SU-DHL-6 (cell line): Measurements from ENCODE around the gene ZNF566.

ENCODE experiments used
- H2AFZ ChIP-seq: fragments of 200-600 bp; sonication (generic); 2 replicates; pipeline ENCODE4 v1.6.1; 2014; ENCODE audit warnings: low read depth, mild to moderate bottlenecking, moderate library complexity, mixed read lengths, antibody characterized with exemption, low read length; ENCODE audit not compliant: severe bottlenecking
- H3F3A ChIP-seq: fragments of 200-600 bp; shearing (Covaris generic); 2 replicates; pipeline ENCODE4 v1.6.0; 2016; ENCODE audit warnings: antibody characterized with exemption, mild to moderate bottlenecking; ENCODE audit not compliant: insufficient read depth
- H3K27ac ChIP-seq: fragments of 200-600 bp; sonication (generic); 2 replicates; pipeline ENCODE4 v1.5.1; 2016; ENCODE audit warnings: low read depth, mild to moderate bottlenecking, low read length, moderate library complexity, mixed read lengths
- H3K27me3 ChIP-seq: fragments of 200-600 bp; sonication (generic), shearing (Covaris generic); 2 replicates; pipeline ENCODE4 v1.6.0; 2014; ENCODE audit warnings: mild to moderate bottlenecking, low read length
- H3K36me3 ChIP-seq: fragments of 200-600 bp; sonication (generic); 2 replicates; pipeline ENCODE4 v1.6.1; 2014; ENCODE audit warnings: mild to moderate bottlenecking, low read length, mixed read lengths
- H3K4me2 ChIP-seq: fragments of 300-600, 200-600 bp; shearing (Covaris generic), sonication (generic); 2 replicates; pipeline ENCODE4 v1.6.0; 2014; ENCODE audit warnings: low read length, low read depth, mild to moderate bottlenecking; ENCODE audit not compliant: poor library complexity, severe bottlenecking
- H3K4me3 ChIP-seq: fragments of 200-600 bp; sonication (generic); 2 replicates; pipeline ENCODE4 v1.5.1; 2014; ENCODE audit warnings: antibody characterized with exemption, low read length, mild to moderate bottlenecking, mixed read lengths; ENCODE audit not compliant: insufficient read depth, poor library complexity, severe bottlenecking
- H3K79me2 ChIP-seq: fragments of 200-600 bp; sonication (generic); 2 replicates; pipeline ENCODE4 v1.6.1; 2014; ENCODE audit warnings: mild to moderate bottlenecking, low read length, moderate library complexity; ENCODE audit not compliant: insufficient read depth
- H3K9ac ChIP-seq: fragments of 200-600 bp; sonication (generic); 2 replicates; pipeline ENCODE4 v1.7.0; 2014; ENCODE audit warnings: mild to moderate bottlenecking, low read length
- H3K9me2 ChIP-seq: fragments of 200-600 bp; sonication (generic); replicated peaks from 2 replicates; pipeline ENCODE4 v1.6.1; 2014; ENCODE audit warnings: low read length; ENCODE audit not compliant: insufficient read depth
- H3K9me3 ChIP-seq: fragments of 200-600 bp; sonication (generic); 2 replicates; pipeline ENCODE4 v1.6.1; 2014; ENCODE audit warnings: low read length, mixed read lengths; ENCODE audit not compliant: insufficient read depth
- H4K20me1 ChIP-seq: fragments of 200-600 bp; sonication (generic); 2 replicates; pipeline ENCODE4 v1.6.1; 2014; ENCODE audit warnings: low read depth, mild to moderate bottlenecking, antibody characterized with exemption, low read length, moderate library complexity, mixed read lengths
- EZH2phosphoT487 ChIP-seq: fragments of 200-600 bp; sonication (generic), shearing (Covaris generic); conservative IDR thresholded peaks from 2 replicates; pipeline ENCODE4 v1.6.1; 2018; ENCODE audit warnings: mild to moderate bottlenecking, antibody characterized with exemption, low read length, moderate library complexity, mixed read lengths
- TF ChIP-seq, protein P1 (sequence below): fragments of 200-600 bp; sonication (generic); IDR thresholded peaks from one replicate; pipeline ENCODE4 v1.5.1; 2017; ENCODE audit warnings: antibody characterized with exemption, mild to moderate bottlenecking, low read length, moderate library complexity; ENCODE audit not compliant: insufficient read depth, poor library complexity, severe bottlenecking

The ZNF566 gene

DNA sequence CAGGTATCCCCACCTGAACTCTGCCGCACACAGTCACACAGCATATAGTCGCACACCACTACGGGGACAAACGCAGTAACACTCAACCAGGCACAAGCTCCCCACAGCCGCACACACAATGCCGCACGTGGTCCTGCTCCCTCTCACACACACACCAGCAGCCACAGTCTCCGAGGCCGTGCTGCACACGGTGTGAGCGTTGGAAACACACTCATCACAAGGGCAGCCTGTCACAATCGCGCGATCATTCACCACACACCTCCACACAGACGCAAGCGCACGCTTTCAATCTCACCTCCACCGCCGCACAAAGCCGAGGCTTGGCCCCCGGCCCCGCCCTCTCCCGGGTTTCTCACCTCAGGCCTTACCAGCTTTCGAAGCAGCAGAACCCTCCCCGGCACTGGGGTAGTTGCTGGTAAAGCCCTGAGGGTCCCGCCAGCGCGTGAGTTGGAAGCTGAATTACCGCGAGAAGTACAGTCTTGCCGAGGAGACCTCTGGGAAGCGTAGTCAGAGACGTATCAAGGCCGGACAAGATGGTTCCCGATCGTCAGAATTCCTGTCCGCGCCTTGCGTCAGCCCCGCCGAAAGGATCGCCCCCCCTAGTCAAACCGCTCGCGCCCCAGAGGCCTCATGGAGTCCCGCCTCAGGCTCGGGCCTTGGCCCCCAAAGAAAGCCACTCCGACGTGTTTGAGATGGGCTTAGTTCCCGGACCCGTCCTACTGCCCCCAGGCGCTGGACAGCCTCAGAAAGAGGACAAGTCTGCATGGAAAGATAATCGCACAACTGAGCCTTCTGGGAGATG, at the start of gene ZNF566:
Gene ZNF566, minus strand, starts transcription at position 444 of the 802 bp plus-strand sequence. CDS start 13,004 bp downstream, outside the sequence.
- Histone ChIP-seq H3K27ac (peak within 1 kb of the TSS; percentile 98), H3K79me2 (peaks cover 43% of the 10 kb centered on the region), H3K4me2 (peak within 1 kb of the TSS; percentile 96), H3F3A (peaks cover 26% of the 10 kb centered on the region), H3K4me3 (peak within 1 kb of the TSS; percentile 77), H2AFZ (peak within 1 kb of the TSS; percentile 85), H3K27me3 (no peaks in the 10 kb centered on the region), H3K9ac (peak within 1 kb of the TSS; percentile 87), H3K9me3 (no peaks in the 10 kb centered on the region), H3K36me3 (0 out of 2 replicates have a peak, but pooled peaks cover 6% of the 10 kb centered on the region), H4K20me1 (no peaks in the 10 kb centered on the region), H3K9me2 (no peaks in the 10 kb centered on the region)
- TF ChIP-seq EZH2phosphoT487 = no peak
- TF ChIP-seq, protein P1, sequence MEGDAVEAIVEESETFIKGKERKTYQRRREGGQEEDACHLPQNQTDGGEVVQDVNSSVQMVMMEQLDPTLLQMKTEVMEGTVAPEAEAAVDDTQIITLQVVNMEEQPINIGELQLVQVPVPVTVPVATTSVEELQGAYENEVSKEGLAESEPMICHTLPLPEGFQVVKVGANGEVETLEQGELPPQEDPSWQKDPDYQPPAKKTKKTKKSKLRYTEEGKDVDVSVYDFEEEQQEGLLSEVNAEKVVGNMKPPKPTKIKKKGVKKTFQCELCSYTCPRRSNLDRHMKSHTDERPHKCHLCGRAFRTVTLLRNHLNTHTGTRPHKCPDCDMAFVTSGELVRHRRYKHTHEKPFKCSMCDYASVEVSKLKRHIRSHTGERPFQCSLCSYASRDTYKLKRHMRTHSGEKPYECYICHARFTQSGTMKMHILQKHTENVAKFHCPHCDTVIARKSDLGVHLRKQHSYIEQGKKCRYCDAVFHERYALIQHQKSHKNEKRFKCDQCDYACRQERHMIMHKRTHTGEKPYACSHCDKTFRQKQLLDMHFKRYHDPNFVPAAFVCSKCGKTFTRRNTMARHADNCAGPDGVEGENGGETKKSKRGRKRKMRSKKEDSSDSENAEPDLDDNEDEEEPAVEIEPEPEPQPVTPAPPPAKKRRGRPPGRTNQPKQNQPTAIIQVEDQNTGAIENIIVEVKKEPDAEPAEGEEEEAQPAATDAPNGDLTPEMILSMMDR = no peak

DNA sequence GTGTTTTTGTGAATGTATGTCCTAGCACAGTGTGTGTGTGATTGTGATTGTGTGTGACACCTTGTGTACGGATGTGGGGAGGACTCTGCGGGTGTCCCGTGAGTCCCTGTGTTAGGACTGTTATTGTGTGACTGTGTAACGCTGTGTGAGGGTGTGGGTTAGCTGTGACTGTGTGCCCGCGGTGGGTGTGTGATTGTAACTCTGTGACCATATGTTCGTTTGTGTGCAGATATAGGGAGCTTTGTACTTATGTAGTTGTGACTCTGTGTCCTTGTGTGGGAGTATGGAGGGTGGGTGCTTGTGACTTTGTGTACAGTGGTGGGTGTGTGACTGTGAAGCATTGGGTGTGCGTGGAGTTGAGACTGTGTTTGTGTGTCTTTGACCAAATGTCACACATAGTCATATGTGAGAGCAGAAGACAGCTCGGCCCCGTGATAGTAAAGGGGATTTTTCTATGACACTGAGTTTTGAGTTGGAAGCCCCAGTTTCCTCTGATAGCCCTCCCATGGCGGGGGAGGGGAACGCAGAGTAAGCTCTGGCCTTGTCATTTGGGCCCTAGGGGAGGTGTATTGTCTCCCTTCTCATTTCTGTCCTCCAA, 39.7 kb upstream of the ZNF566 start:
- H3K9me2 ChIP-seq = no peaks in the 10 kb centered on the region
- peak overlapping the region; percentile 98 for H2AFZ ChIP-seq
- H3K9me3 ChIP-seq = peaks cover 4% of the 10 kb centered on the region; the same call in 1 of the 2 replicates
- H3F3A ChIP-seq = peaks cover 5% of the 10 kb centered on the region; the same call in 1 of the 2 replicates
- H3K79me2 ChIP-seq = peaks cover 56% of the 10 kb centered on the region
- H3K27ac ChIP-seq = no peak overlapping the region
- H3K9ac ChIP-seq = peak overlapping the region; percentile 82
- H3K27me3 ChIP-seq = no peaks in the 10 kb centered on the region
- TF ChIP-seq, protein P1 = no peak
- no peak for TF ChIP-seq EZH2phosphoT487
- no peaks in the 10 kb centered on the region for H4K20me1 ChIP-seq
- peaks cover 10% of the 10 kb centered on the region for H3K36me3 ChIP-seq
- peak overlapping the region; percentile 65 for H3K4me3 ChIP-seq
- peak overlapping the region; percentile 93 for H3K4me2 ChIP-seq

DNA sequence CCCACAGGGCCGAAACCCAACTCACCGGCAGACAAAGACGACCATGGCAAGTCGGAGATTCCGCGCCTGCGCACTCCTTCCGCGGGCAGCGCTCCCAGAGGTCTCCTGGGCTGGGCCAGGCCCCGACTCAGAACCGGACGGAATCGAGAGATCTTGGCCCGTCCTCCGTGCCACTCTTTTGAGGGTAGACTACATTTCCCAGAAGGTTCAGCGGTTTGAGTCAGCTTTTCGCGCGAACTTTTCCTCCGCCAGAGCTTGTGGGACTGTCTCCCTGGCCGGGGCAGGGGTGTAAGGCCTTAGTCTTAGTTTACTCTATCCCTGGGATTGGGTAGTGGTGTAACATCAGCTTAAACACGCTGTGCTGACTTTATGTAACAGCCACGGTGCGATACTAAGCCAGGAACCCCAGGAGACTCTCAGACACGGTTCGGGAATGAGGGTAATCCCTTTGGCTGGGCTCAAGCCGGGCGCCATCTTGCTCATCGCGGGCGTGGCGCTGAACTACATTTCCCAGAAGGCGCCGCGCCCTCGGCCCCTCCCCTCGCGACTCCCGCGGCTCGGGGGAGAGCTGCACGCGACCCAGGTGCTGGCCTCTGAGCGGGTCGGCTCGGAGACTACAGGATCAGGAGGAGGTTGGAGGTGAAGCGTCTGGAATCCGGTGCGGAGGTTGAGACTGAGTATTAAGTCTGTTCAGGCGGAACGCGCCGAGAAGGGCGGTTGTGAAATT, 39.0 kb upstream of the ZNF566 start, which contains the start of gene ZNF260:
Gene ZNF260, minus strand, starts transcription at position 78 of the 727 bp plus-strand sequence. CDS start 13,033 bp downstream, outside the sequence.
- peak within 1 kb of the TSS; percentile 72 for H3K27ac ChIP-seq
- H3K9ac ChIP-seq = peak within 1 kb of the TSS; percentile 82
- H3K27me3 ChIP-seq = no peaks in the 10 kb centered on the region
- H4K20me1 ChIP-seq = no peaks in the 10 kb centered on the region
- peaks cover 5% of the 10 kb centered on the region; the same call in 1 of the 2 replicates for H3K36me3 ChIP-seq
- H3K79me2 ChIP-seq = peaks cover 53% of the 10 kb centered on the region
- peak within 1 kb of the TSS; percentile 93 for H3K4me2 ChIP-seq
- peaks cover 5% of the 10 kb centered on the region; the same call in 1 of the 2 replicates for H3F3A ChIP-seq
- TF ChIP-seq, protein P1 = no peak
- no peak for TF ChIP-seq EZH2phosphoT487
- H3K4me3 ChIP-seq = peak within 1 kb of the TSS; percentile 65
- H3K9me2 ChIP-seq = no peaks in the 10 kb centered on the region
- H2AFZ ChIP-seq = peak within 1 kb of the TSS; percentile 98
- peaks cover under 1% of the 10 kb centered on the region; the same call in 1 of the 2 replicates for H3K9me3 ChIP-seq
